ENCODE measurements around the gene CCDC92. TPM values are rescaled to one million over a fixed set of nuclear protein-coding genes. Genes with fewer than 3 reads are reported as not detected.

Gene CCDC92
- total and polyA plus RNA-seq, 2 donors (not counting 1 experiment from before 2014, with no cell fraction given), result 26.6 to 36.2 TPM

GRCh38 chr12:123889848-123890535, 82.6 kb downstream of the CCDC92 start:
- no peak overlapping the region for H3K4me2 ChIP-seq (replicated peaks; ENCODE audit: low read depth, low read length, poor library complexity, severe bottlenecking)
- no peak overlapping the region for H3K27ac ChIP-seq (ENCODE audit: low read length in 2 of 2)
- Mint-ChIP-seq H3K4me3 (no peak overlapping the region), H3K27me3 (peaks cover 4% of the 10 kb centered on the region), H3K27ac (no peak overlapping the region), H3K4me1 (no peaks in the 10 kb centered on the region), H3K9me3 (ENCODE audit: insufficient read depth) (peaks cover 3% of the 10 kb centered on the region)
- CTCF ChIA-PET, result no interaction called here
- H3K9ac ChIP-seq (ENCODE audit: low read length), result no peak overlapping the region
- no peaks in the 10 kb centered on the region for H4K20me1 ChIP-seq (ENCODE audit: control insufficient read depth, insufficient read depth, low read length, poor library complexity, severe bottlenecking)
- no peaks in the 10 kb centered on the region for H3K27me3 ChIP-seq (replicated peaks in 1 of 4; ENCODE audit: control extremely low read depth in 1 of 4, control insufficient read depth in 3 of 4, insufficient read depth in 4 of 4, low read length in 3 of 4)
- H3K36me3 ChIP-seq (replicated peaks in 1 of 2; ENCODE audit: control extremely low read depth in 1 of 2, control insufficient read depth in 1 of 2, extremely low read depth in 1 of 2, insufficient read depth in 2 of 2, low read length in 1 of 2), result no peaks in the 10 kb centered on the region
- ATAC-seq (ENCODE audit: low read depth) (no peak), DNase-seq (no peak)
- no peaks in the 10 kb centered on the region for H3K79me2 ChIP-seq (ENCODE audit: control insufficient read depth, insufficient read depth, low read length)
- intact Hi-C loops (cut with micrococcal nuclease), result no loop called here
- POLR2A ChIA-PET, result no interaction called here
- H3K9me3 ChIP-seq (ENCODE audit: control extremely low read depth in 1 of 3, control insufficient read depth in 2 of 3, insufficient read depth in 1 of 3, low read length in 2 of 3), result peaks cover 0 to 4% (median 0%) of the 10 kb centered on the region in 3 donors
- H2AFZ ChIP-seq (ENCODE audit: insufficient read depth, low read depth, low read length, poor library complexity, severe bottlenecking), result no peak overlapping the region
- no peaks in the 10 kb centered on the region for H3K4me1 ChIP-seq (ENCODE audit: control insufficient read depth in 2 of 2, insufficient read depth in 2 of 2, low read length in 2 of 2)
- WGBS (ENCODE audit: insufficient coverage), result 94% methylated on average over 9 of the region's 12 CpGs
- no peak for TF ChIP-seq CTCF (IDR thresholded peaks at IDR 0.05)
- TF ChIP-seq EZH2 (IDR thresholded peaks at IDR 0.05; ENCODE audit: borderline replicate concordance, insufficient read depth, low read depth, low read length, poor library complexity, severe bottlenecking), result no peak
- H3K4me3 ChIP-seq (ENCODE audit: control extremely low read depth in 1 of 5, extremely low read depth in 1 of 5, insufficient read depth in 1 of 5, low read depth in 2 of 5, low read length in 4 of 5), result no peak overlapping the region

GRCh38 chr12:123888989-123889388, 83.6 kb downstream of the CCDC92 start:
- WGBS (ENCODE audit: insufficient coverage), result 94% methylated on average over 7 of the region's 12 CpGs
- Histone ChIP-seq H3K4me3 (ENCODE audit: control extremely low read depth in 1 of 5, extremely low read depth in 1 of 5, insufficient read depth in 1 of 5, low read depth in 2 of 5, low read length in 4 of 5) (no peak overlapping the region), H3K36me3 (replicated peaks in 1 of 2; ENCODE audit: control extremely low read depth in 1 of 2, control insufficient read depth in 1 of 2, extremely low read depth in 1 of 2, insufficient read depth in 2 of 2, low read length in 1 of 2) (no peaks in the 10 kb centered on the region), H3K79me2 (ENCODE audit: control insufficient read depth, insufficient read depth, low read length) (no peaks in the 10 kb centered on the region), H3K27ac (ENCODE audit: low read length in 2 of 2) (no peak overlapping the region), H4K20me1 (ENCODE audit: control insufficient read depth, insufficient read depth, low read length, poor library complexity, severe bottlenecking) (no peaks in the 10 kb centered on the region), H3K27me3 (replicated peaks in 1 of 4; ENCODE audit: control extremely low read depth in 1 of 4, control insufficient read depth in 3 of 4, insufficient read depth in 4 of 4, low read length in 3 of 4) (no peaks in the 10 kb centered on the region), H3K9me3 (ENCODE audit: control extremely low read depth in 1 of 3, control insufficient read depth in 2 of 3, insufficient read depth in 1 of 3, low read length in 2 of 3) (peaks cover 0 to 8% (median 6%) of the 10 kb centered on the region in 3 donors), H3K4me1 (ENCODE audit: control insufficient read depth in 2 of 2, insufficient read depth in 2 of 2, low read length in 2 of 2) (no peaks in the 10 kb centered on the region), H2AFZ (ENCODE audit: insufficient read depth, low read depth, low read length, poor library complexity, severe bottlenecking) (no peak overlapping the region), H3K9ac (ENCODE audit: low read length) (no peak overlapping the region), H3K4me2 (replicated peaks; ENCODE audit: low read depth, low read length, poor library complexity, severe bottlenecking) (no peak overlapping the region)
- intact Hi-C loops (cut with micrococcal nuclease), result no loop called here
- POLR2A ChIA-PET, result no interaction called here
- TF ChIP-seq CTCF (IDR thresholded peaks at IDR 0.05), result no peak
- no peak for TF ChIP-seq EZH2 (IDR thresholded peaks at IDR 0.05; ENCODE audit: borderline replicate concordance, insufficient read depth, low read depth, low read length, poor library complexity, severe bottlenecking)
- Mint-ChIP-seq H3K4me1 (no peaks in the 10 kb centered on the region), H3K4me3 (no peak overlapping the region), H3K27me3 (peaks cover 4% of the 10 kb centered on the region), H3K9me3 (ENCODE audit: insufficient read depth) (peaks cover 3% of the 10 kb centered on the region), H3K27ac (no peak overlapping the region)
- CTCF ChIA-PET, result no interaction called here
- ATAC-seq (ENCODE audit: low read depth) (no peak), DNase-seq (no peak)
